ENCODE results near the gene MAPKAPK3. TPM values are rescaled to one million over a fixed set of nuclear protein-coding genes. Genes with fewer than 3 reads are reported as not detected.

MAPKAPK3 gene
- total and polyA plus RNA-seq, 12 donors = 40.6 to 101 (median 65.0) TPM

GRCh38 chr3:50655009-50655830, 38.3 kb downstream of the MAPKAPK3 start:
- no peak overlapping the region for H3K4me3 ChIP-seq
- intact Hi-C loops (cut with DNase I) = no loop called here
- WGBS, 4 donors = 28 to 44% (median 34%) methylated on average over 2 to 3 of the region's 3 CpGs
- no peak for DNase-seq
- no peaks in the 10 kb centered on the region for H3K4me1 ChIP-seq (replicated peaks in 1 of 2)
- no peaks in the 10 kb centered on the region for H3K9me3 ChIP-seq (replicated peaks in 1 of 3)
- no peak for TF ChIP-seq CTCF (IDR thresholded peaks at IDR 0.05)
- no peak for TF ChIP-seq POLR2A (IDR thresholded peaks at IDR 0.05)
- no peak overlapping the region for H3K27ac ChIP-seq
- H3K27me3 ChIP-seq = no peaks in the 10 kb centered on the region
- H3K36me3 ChIP-seq (replicated peaks in 1 of 2) = no peaks in the 10 kb centered on the region

- WGBS, 4 donors = 59 to 67% (median 61%) methylated on average over 6 to 8 of the region's 8 CpGs
- no peak for TF ChIP-seq CTCF (IDR thresholded peaks at IDR 0.05)
- TF ChIP-seq POLR2A (IDR thresholded peaks at IDR 0.05) = no peak
- intact Hi-C loops (cut with DNase I) = no loop called here
Observed at GRCh38 chr3:50656417-50657195, 39.7 kb downstream of the MAPKAPK3 start.

GRCh38 chr3:50657407-50657806, 40.5 kb downstream of the MAPKAPK3 start:
- Histone ChIP-seq H3K9me3 (replicated peaks in 1 of 3) (no peaks in the 10 kb centered on the region), H3K27me3 (no peaks in the 10 kb centered on the region), H3K4me3 (no peak overlapping the region), H3K4me1 (replicated peaks in 1 of 2) (no peaks in the 10 kb centered on the region), H3K36me3 (replicated peaks in 1 of 2) (no peaks in the 10 kb centered on the region), H3K27ac (no peak overlapping the region)
- 91 to 98% (median 96%) methylated on average over 5 of the region's 5 CpGs for WGBS, 4 donors
- TF ChIP-seq CTCF (IDR thresholded peaks at IDR 0.05) = no peak
- no peak for TF ChIP-seq POLR2A (IDR thresholded peaks at IDR 0.05)
- intact Hi-C loops (cut with DNase I) = no loop called here
- DNase-seq = no peak

More at GRCh38 chr3:50656417-50657195, 39.7 kb downstream of the MAPKAPK3 start:
- H3K27ac ChIP-seq = no peak overlapping the region
- DNase-seq = no peak
- no peaks in the 10 kb centered on the region for H3K27me3 ChIP-seq
- H3K9me3 ChIP-seq (replicated peaks in 1 of 3) = no peaks in the 10 kb centered on the region
- no peaks in the 10 kb centered on the region for H3K36me3 ChIP-seq (replicated peaks in 1 of 2)
- no peak overlapping the region for H3K4me3 ChIP-seq
- no peaks in the 10 kb centered on the region for H3K4me1 ChIP-seq (replicated peaks in 1 of 2)

- no peaks in the 10 kb centered on the region for H3K9me3 ChIP-seq (replicated peaks in 1 of 3)
- H3K4me3 ChIP-seq = no peak overlapping the region
- no peak overlapping the region for H3K27ac ChIP-seq
- no peaks in the 10 kb centered on the region for H3K36me3 ChIP-seq (replicated peaks in 1 of 2)
- WGBS, 4 donors = 90 to 98% (median 95%) methylated on average over 3 of the region's 3 CpGs
- TF ChIP-seq POLR2A (IDR thresholded peaks at IDR 0.05) = no peak
- TF ChIP-seq CTCF (IDR thresholded peaks at IDR 0.05) = no peak
- no peak for DNase-seq
- H3K4me1 ChIP-seq (replicated peaks in 1 of 2) = no peaks in the 10 kb centered on the region
- intact Hi-C loops (cut with DNase I) = no loop called here
- H3K27me3 ChIP-seq = no peaks in the 10 kb centered on the region
Observed at GRCh38 chr3:50657816-50658215, 40.9 kb downstream of the MAPKAPK3 start.
